Measurements from ENCODE around the gene SEMA3D. TPM values are rescaled to one million over a fixed set of nuclear protein-coding genes. Genes with fewer than 3 reads are reported as not detected.

Gene SEMA3D
- total RNA-seq, result 1 to 10 TPM in 1 of 6 experiments, under 1 TPM in 5; 0.18 to 1.3 (median 0.30) TPM
- long read RNA-seq, result 0 reads

GRCh38 chr7:85186521-85187241 is at the start of gene SEMA3D:
Gene SEMA3D (minus strand): TSS chr7:85187056. CDS start chr7:85121891, 65,165 bp downstream.
- ATAC-seq (peak; percentile 74 to 91 (median 87)), DNase-seq (peak; percentile 45 to 59 (median 45))
- H3K4me1 ChIP-seq, result no peaks in the 10 kb centered on the region
- WGBS (ENCODE audit: insufficient coverage, low coverage, low lambda C conversion rate, missing lambda C conversion rate), result under 1% methylated on average over 19 of the region's 45 CpGs
- H3K27me3 ChIP-seq, result no peaks in the 10 kb centered on the region
- intact Hi-C loops (cut with DNase I), result no loop called here
- TF ChIP-seq POLR2A (IDR thresholded peaks at IDR 0.05) (no peak), CTCF (IDR thresholded peaks at IDR 0.05) (peak; percentile 39 to 56 (median 44))
- H3K4me3 ChIP-seq, result peak within 1 kb of the TSS; percentile 18 to 40 (median 24)
- peak within 1 kb of the TSS in 2 of 3 donors; percentile 11 to 43 for H3K27ac ChIP-seq
- H3K36me3 ChIP-seq, result no peaks in the 10 kb centered on the region
- no peaks in the 10 kb centered on the region for H3K9me3 ChIP-seq

GRCh38 chr7:85234730-85235129 is 47.9 kb upstream of the SEMA3D start:
- no peak overlapping the region for H3K4me3 ChIP-seq
- WGBS (ENCODE audit: insufficient coverage, low coverage, low lambda C conversion rate, missing lambda C conversion rate), result 37% methylated on average over 3 of the region's 3 CpGs
- no peaks in the 10 kb centered on the region for H3K36me3 ChIP-seq
- TF ChIP-seq POLR2A (IDR thresholded peaks at IDR 0.05) (no peak), CTCF (IDR thresholded peaks at IDR 0.05) (no peak)
- H3K9me3 ChIP-seq, result no peaks in the 10 kb centered on the region
- no peaks in the 10 kb centered on the region for H3K4me1 ChIP-seq
- no peaks in the 10 kb centered on the region for H3K27me3 ChIP-seq
- H3K27ac ChIP-seq, result no peak overlapping the region
- ATAC-seq (no peak), DNase-seq (no peak)
- intact Hi-C loops (cut with DNase I), result no loop called here

- no peak overlapping the region for H3K4me3 ChIP-seq
- H3K4me1 ChIP-seq, result no peaks in the 10 kb centered on the region
- DNase-seq (no peak), ATAC-seq (no peak)
- intact Hi-C loops (cut with DNase I), result no loop called here
- no peak for TF ChIP-seq CTCF (IDR thresholded peaks at IDR 0.05)
- TF ChIP-seq POLR2A (IDR thresholded peaks at IDR 0.05), result no peak
- no peaks in the 10 kb centered on the region for H3K27me3 ChIP-seq
- no peaks in the 10 kb centered on the region for H3K9me3 ChIP-seq
- WGBS (ENCODE audit: insufficient coverage, low coverage, low lambda C conversion rate, missing lambda C conversion rate), result 63% methylated on average over 2 of the region's 2 CpGs
- H3K36me3 ChIP-seq, result no peaks in the 10 kb centered on the region
- no peak overlapping the region for H3K27ac ChIP-seq
Measured at GRCh38 chr7:85232068-85232467, 45.2 kb upstream of the SEMA3D start.

- H3K4me3 ChIP-seq, result no peak overlapping the region
- intact Hi-C loops (cut with DNase I), result no loop called here
- ATAC-seq (no peak), DNase-seq (no peak)
- H3K9me3 ChIP-seq, result no peaks in the 10 kb centered on the region
- no peak for TF ChIP-seq POLR2A (IDR thresholded peaks at IDR 0.05)
- no peak for TF ChIP-seq CTCF (IDR thresholded peaks at IDR 0.05)
- no peak overlapping the region for H3K27ac ChIP-seq
- no peaks in the 10 kb centered on the region for H3K4me1 ChIP-seq
- H3K27me3 ChIP-seq, result no peaks in the 10 kb centered on the region
- WGBS (ENCODE audit: insufficient coverage, low coverage, low lambda C conversion rate, missing lambda C conversion rate), result 54% methylated on average over 3 of the region's 3 CpGs
- no peaks in the 10 kb centered on the region for H3K36me3 ChIP-seq
Measured at GRCh38 chr7:85230623-85231022, 43.8 kb upstream of the SEMA3D start.
